OCI-LY3 (cell line): ENCODE data around the gene LRCH1.

ENCODE experiments used
- H2AFZ ChIP-seq: fragments of 200-600, 300-600 bp; shearing (Covaris generic); 2 replicates; pipeline ENCODE4 v1.6.0; 2014; ENCODE audit warnings: antibody characterized with exemption, low read depth, low read length
- H3K27ac ChIP-seq: fragments of 200-600, 300-600 bp; sonication (generic); 2 replicates; pipeline ENCODE4 v1.5.1; 2014; ENCODE audit warnings: mild to moderate bottlenecking, low read length, moderate library complexity, mixed read lengths
- H3K27me3 ChIP-seq: fragments of 200-600, 300-600 bp; sonication (generic); 2 replicates; pipeline ENCODE4 v1.6.1; 2014; ENCODE audit warnings: low read depth, low read length, mixed read lengths
- H3K36me3 ChIP-seq: fragments of 200-600, 300-600 bp; sonication (generic); replicated peaks from 2 replicates; pipeline ENCODE3; 2014; ENCODE audit warnings: low read depth, low read length, mixed read lengths
- H3K4me1 ChIP-seq: fragments of 300-600, 200-600 bp; sonication (generic); 2 replicates; pipeline ENCODE4 v1.6.1; 2014; ENCODE audit warnings: low read length, mixed read lengths
- H3K4me2 ChIP-seq: fragments of 200-600, 300-600 bp; sonication (generic); 2 replicates; pipeline ENCODE4 v1.6.1; 2014; ENCODE audit warnings: low read length, mixed read lengths
- H3K4me3 ChIP-seq: fragments of 300-600, 200-600 bp; sonication (generic); 2 replicates; pipeline ENCODE4 v1.5.1; 2014; ENCODE audit warnings: antibody characterized with exemption, mild to moderate bottlenecking, low read length, moderate library complexity
- H3K79me2 ChIP-seq: fragments of 300-600, 200-600 bp; shearing (Covaris generic); 2 replicates; pipeline ENCODE4 v1.6.1; 2014; ENCODE audit warnings: mild to moderate bottlenecking, low read length, mixed read lengths
- H3K9ac ChIP-seq: fragments of 300-600, 200-600 bp; shearing (Covaris generic); 2 replicates; pipeline ENCODE4 v1.6.0; 2014; ENCODE audit warnings: mild to moderate bottlenecking, low read length, moderate library complexity
- H3K9me3 ChIP-seq: fragments of 200-600, 300-600 bp; shearing (Covaris generic); 2 replicates; pipeline ENCODE4 v1.6.1; 2014; ENCODE audit warnings: low read length, mixed read lengths; ENCODE audit not compliant: insufficient read depth
- H4K20me1 ChIP-seq: fragments of 200-600, 300-600 bp; sonication (generic); 2 replicates; pipeline ENCODE4 v1.6.1; 2016; ENCODE audit warnings: low read length, mixed read lengths; ENCODE audit not compliant: insufficient read depth
- CTCF ChIP-seq: fragments of 200-600, 300-600 bp; sonication (generic); IDR thresholded peaks from 2 replicates; pipeline ENCODE4 v1.5.1; 2014; ENCODE audit warnings: antibody characterized with exemption, low read length, low read depth
- EZH2phosphoT487 ChIP-seq: fragments of 200-600 bp; shearing (Covaris generic); IDR thresholded peaks from 2 replicates; pipeline ENCODE4 v1.6.1; 2018; ENCODE audit warnings: antibody characterized with exemption, mixed run types, low read depth

LRCH1 gene

GRCh38 chr13:46567671-46568070, 14.7 kb downstream of the LRCH1 start:
- no peak overlapping the region for H3K27ac ChIP-seq
- peaks cover 94% of the 10 kb centered on the region for H4K20me1 ChIP-seq
- H3K79me2 ChIP-seq = peaks cover 99% of the 10 kb centered on the region
- H3K4me1 ChIP-seq = peaks cover 50% of the 10 kb centered on the region
- no peak overlapping the region for H3K9ac ChIP-seq
- H3K36me3 ChIP-seq = peaks cover 4% of the 10 kb centered on the region
- no peak overlapping the region for H3K4me3 ChIP-seq
- no peaks in the 10 kb centered on the region for H3K27me3 ChIP-seq
- no peaks in the 10 kb centered on the region for H3K9me3 ChIP-seq
- no peak overlapping the region for H2AFZ ChIP-seq
- no peak for TF ChIP-seq EZH2phosphoT487
- TF ChIP-seq CTCF = no peak
- H3K4me2 ChIP-seq = no peak overlapping the region

- H3K27me3 ChIP-seq = no peaks in the 10 kb centered on the region
- TF ChIP-seq CTCF (no peak), EZH2phosphoT487 (no peak)
- no peak overlapping the region for H3K4me2 ChIP-seq
- no peaks in the 10 kb centered on the region for H3K9me3 ChIP-seq
- H3K36me3 ChIP-seq = no peaks in the 10 kb centered on the region
- peaks cover 62% of the 10 kb centered on the region for H3K4me1 ChIP-seq
- no peak overlapping the region for H3K27ac ChIP-seq
- H2AFZ ChIP-seq = no peak overlapping the region
- H3K4me3 ChIP-seq = no peak overlapping the region
- peaks cover 86% of the 10 kb centered on the region for H4K20me1 ChIP-seq
- H3K9ac ChIP-seq = no peak overlapping the region
- H3K79me2 ChIP-seq = peaks cover 98% of the 10 kb centered on the region
Measured at GRCh38 chr13:46569456-46569855, 16.5 kb downstream of the LRCH1 start.

GRCh38 chr13:46570273-46570672, 17.3 kb downstream of the LRCH1 start:
- Histone ChIP-seq H3K4me1 (peaks cover 66% of the 10 kb centered on the region), H3K4me3 (no peak overlapping the region), H3K79me2 (peaks cover 98% of the 10 kb centered on the region), H3K36me3 (no peaks in the 10 kb centered on the region), H3K4me2 (0 out of 2 replicates have a peak overlapping the region, but pooled peaks have one; percentile 85), H3K27ac (no peak overlapping the region), H3K9me3 (no peaks in the 10 kb centered on the region), H3K27me3 (no peaks in the 10 kb centered on the region), H2AFZ (no peak overlapping the region), H4K20me1 (peaks cover 86% of the 10 kb centered on the region), H3K9ac (no peak overlapping the region)
- TF ChIP-seq CTCF = no peak
- TF ChIP-seq EZH2phosphoT487 = no peak

GRCh38 chr13:46571189-46571908, 18.4 kb downstream of the LRCH1 start:
- Histone ChIP-seq H3K9ac (peak overlapping the region; percentile 63), H4K20me1 (peaks cover 88% of the 10 kb centered on the region), H3K4me2 (peak overlapping the region; percentile 85), H3K27ac (peak overlapping the region; percentile 69), H2AFZ (no peak overlapping the region), H3K27me3 (no peaks in the 10 kb centered on the region), H3K36me3 (peaks cover under 1% of the 10 kb centered on the region), H3K79me2 (peaks cover 99% of the 10 kb centered on the region), H3K4me1 (peaks cover 68% of the 10 kb centered on the region), H3K4me3 (peak overlapping the region; percentile 56), H3K9me3 (no peaks in the 10 kb centered on the region)
- TF ChIP-seq CTCF (no peak), EZH2phosphoT487 (no peak)
